K562 (cell line): ENCODE data around the gene YJEFN3. TPM values are rescaled to one million over a fixed set of nuclear protein-coding genes. Genes with fewer than 3 reads are reported as not detected.
A peak's percentile ranks its signal among the peaks of the same experiment; 100 is the strongest.

Source experiments
- ATF4 ChIP-seq: fragments of 450-650 bp; formaldehyde crosslinking; IDR thresholded peaks from 2 replicates; pipeline ENCODE4 v1.4.0; 2022; ENCODE audit warnings: mild to moderate bottlenecking, moderate library complexity
- CBX5 ChIP-seq: IDR thresholded peaks from 2 replicates; pipeline ENCODE4 v1.6.1; 2014; ENCODE audit warnings: low read depth, borderline replicate concordance
- CC2D1A ChIP-seq: fragments of 450-650 bp; IDR thresholded peaks from 2 replicates; pipeline ENCODE4 v1.6.1; 2017; ENCODE audit warnings: mild to moderate bottlenecking
- HOMEZ ChIP-seq: fragments of 250-450 bp; sonication (Bioruptor Pico); IDR thresholded peaks from 2 replicates; pipeline ENCODE4 v1.4.0; 2020; ENCODE audit warnings: mild to moderate bottlenecking, moderate library complexity
- ILF3 ChIP-seq: fragments of 450-650 bp; IDR thresholded peaks from 2 replicates; pipeline ENCODE4 v1.6.1; 2018; ENCODE audit warnings: antibody characterized with exemption, mild to moderate bottlenecking, moderate library complexity, borderline replicate concordance
- MCM5 ChIP-seq: fragments of 450-650 bp; IDR thresholded peaks from 2 replicates; pipeline ENCODE4 v1.6.1; 2016; ENCODE audit warnings: low read depth
- MEF2A ChIP-seq: IDR thresholded peaks from 2 replicates; pipeline ENCODE4 v1.6.1; 2011; ENCODE audit warnings: low read depth, mild to moderate bottlenecking, low read length, moderate library complexity; ENCODE audit not compliant: control insufficient read depth
- MYBL2 ChIP-seq, 2 experiments: fragments of 450-650 bp in 1 of 2; sonication (generic) in 1 of 2; formaldehyde crosslinking in 1 of 2; IDR thresholded peaks; 2 replicates each; pipeline versions ENCODE4 v1.6.1 to v1.8.1; 2017 to 2022; ENCODE audit warnings: borderline replicate concordance in 1 of 2, inconsistent platforms in 1 of 2, low read depth in 1 of 2, mild to moderate bottlenecking in 1 of 2, missing genetic modification reagents in 1 of 2, moderate library complexity in 1 of 2
- NONO ChIP-seq, 2 experiments: fragments of 200-400 bp in 1 of 2; fragments of 450-650 bp in 1 of 2; formaldehyde crosslinking in 1 of 2; IDR thresholded peaks; 2 replicates each; pipeline ENCODE4 v1.6.1; 2017; ENCODE audit warnings: low read depth in 2 of 2, mild to moderate bottlenecking in 2 of 2, moderate library complexity in 2 of 2, low read length in 1 of 2
- NR4A1 ChIP-seq, 2 experiments: fragments of 250-450 bp in 1 of 2; fragments of 450-650 bp in 1 of 2; sonication (Bioruptor Pico) in 1 of 2; IDR thresholded peaks; 2 replicates each; pipeline versions ENCODE4 v1.4.0 to v1.6.1; 2016 to 2020; ENCODE audit warnings: mild to moderate bottlenecking in 2 of 2, missing compliant biosample characterization in 1 of 2, missing genetic modification characterization in 1 of 2, moderate library complexity in 1 of 2
- NUFIP1 ChIP-seq: fragments of 450-650 bp; IDR thresholded peaks from 2 replicates; pipeline ENCODE4 v1.6.1; 2018; ENCODE audit not compliant: partially characterized antibody
- PHF20 ChIP-seq: fragments of 450-650 bp; IDR thresholded peaks from 2 replicates; pipeline ENCODE4 v1.6.1; 2018; ENCODE audit not compliant: partially characterized antibody
- POLR2AphosphoS5 ChIP-seq: IDR thresholded peaks from 2 replicates; pipeline ENCODE4 v1.6.1; 2011; ENCODE audit warnings: mild to moderate bottlenecking, low read depth, low read length, moderate library complexity; ENCODE audit not compliant: control insufficient read depth, insufficient read depth
- RBFOX2 ChIP-seq: fragments of 200-400 bp; formaldehyde crosslinking; IDR thresholded peaks from 2 replicates; pipeline ENCODE4 v1.6.1; 2017; ENCODE audit warnings: low read depth, mild to moderate bottlenecking, low read length, moderate library complexity
- TFAM ChIP-seq: fragments of 250-450 bp; sonication (Bioruptor Pico); conservative IDR thresholded peaks from 2 replicates; pipeline ENCODE4 v1.5.0; 2021; ENCODE audit warnings: mild to moderate bottlenecking, moderate library complexity
- ZKSCAN1 ChIP-seq: fragments of 150-350 bp; IDR thresholded peaks from 2 replicates; pipeline ENCODE4 v1.6.1; 2016; ENCODE audit warnings: low read depth, low read length
- ZNF124 ChIP-seq: sonication (generic); formaldehyde crosslinking; IDR thresholded peaks from 2 replicates; pipeline ENCODE4 v1.8.1; 2022; ENCODE audit warnings: missing genetic modification reagents
- ZNF140 ChIP-seq: fragments of 250-450 bp; sonication (Bioruptor Pico); IDR thresholded peaks from 2 replicates; pipeline ENCODE4 v1.8.0; 2021; ENCODE audit warnings: moderate library complexity, mild to moderate bottlenecking, inconsistent platforms
- ZNF3 ChIP-seq: fragments of 250-450 bp; sonication (Bioruptor Pico); IDR thresholded peaks from 2 replicates; pipeline ENCODE4 v1.5.0; 2021; ENCODE audit warnings: mild to moderate bottlenecking, moderate library complexity
- ZNF609 ChIP-seq: sonication (generic); formaldehyde crosslinking; IDR thresholded peaks from 2 replicates; pipeline ENCODE4 v1.8.1; 2023; ENCODE audit warnings: missing genetic modification reagents, mild to moderate bottlenecking, borderline replicate concordance
- polyA plus RNA-seq, 8 experiments: library from polyadenylated mRNA; depleted of rRNA in 4 of 8; stranded (reverse) in 5 of 8; unstranded in 3 of 8; fragments of >200 nt; fragmentation: Nextera tagmentation in 2 of 8; fragmentation: Illumina TruSeq in 1 of 8; extraction: Ambion mirVana in 2 of 8; extraction: Trizol in 1 of 8; gene quantifications; 2 replicates each; pipeline versions ENCODE4 v1.2.1 to v1.2.3, GENCODE V29; 2011 to 2014; ENCODE audit warnings: inconsistent platforms in 1 of 8, missing spikeins in 1 of 8
- total RNA-seq, 7 experiments: library from RNA; depleted of rRNA in 6 of 7; stranded (reverse); fragments of >200 nt in 6 of 7; fragmentation: Illumina TruSeq in 2 of 7; extraction: Trizol in 2 of 7; gene quantifications; 2 replicates each; pipeline versions ENCODE4 v1.2.1 to v1.2.3, GENCODE V29; 2011 to 2021; ENCODE audit warnings: low replicate concordance in 1 of 7

The YJEFN3 gene
- total and polyA plus RNA-seq, 9 of the 15 experiments (the other 6 are each of a cell fraction or from before 2014, with no cell fraction given), result 0.04 to 5.8 (median 1.3) TPM; not detected in 1

- no peak for TF ChIP-seq ZNF609 (CRISPR knock-in tag)
- peak; percentile 93 for TF ChIP-seq PHF20
- TF ChIP-seq ZNF3 (CRISPR knock-in tag), result no peak
- TF ChIP-seq RBFOX2, result peak; percentile 93
- TF ChIP-seq ZKSCAN1, result no peak
- no peak for TF ChIP-seq TFAM
- peak; percentile 95 for TF ChIP-seq POLR2AphosphoS5
- no peak for TF ChIP-seq MEF2A
- TF ChIP-seq HOMEZ (CRISPR knock-in tag), result no peak
- no peak for TF ChIP-seq CC2D1A
- TF ChIP-seq MYBL2 (IDR thresholded peaks at IDR 0.05; ENCODE audit: low read depth), result no peak
- TF ChIP-seq MYBL2 (CRISPR knock-in tag; IDR thresholded peaks at IDR 0.05; ENCODE audit: borderline replicate concordance), result no peak
- TF ChIP-seq ZNF140 (CRISPR knock-in tag), result no peak
- TF ChIP-seq ATF4 (CRISPR knock-in tag), result no peak
- TF ChIP-seq ILF3, result no peak; the same call in 1 of the 2 replicates
- no peak for TF ChIP-seq CBX5
- no peak for TF ChIP-seq NUFIP1
- no peak for TF ChIP-seq ZNF124 (CRISPR knock-in tag)
- no peak for TF ChIP-seq MCM5
- no peak for TF ChIP-seq NONO (IDR thresholded peaks at IDR 0.05; ENCODE audit: low read depth in 2 of 2, low read length in 1 of 2)
- TF ChIP-seq NR4A1 (CRISPR knock-in tag; IDR thresholded peaks at IDR 0.05), result no peak
- TF ChIP-seq NR4A1 (tag; IDR thresholded peaks at IDR 0.05), result 0 out of 2 replicates have a peak, but pooled peaks have one; percentile 32
These were observed 12.8 kb upstream of the YJEFN3 start, which contains the start of gene NDUFA13 (continued) for GRCh38 chr19:19515642-19516519.
